IMR-90 (cell line): ENCODE results near the gene C10orf62. TPM values are rescaled to one million over a fixed set of nuclear protein-coding genes. Genes with fewer than 3 reads are reported as not detected.

Experiments used
- ATAC-seq: fragments of 200-7000 bp; cut with Tn5 transposase; 2 replicates; pipeline ENCODE4 v1.9.1; 2020; ENCODE audit warnings: low read depth, mild to moderate bottlenecking, moderate library complexity
- BruUV-seq: library from RNA; stranded (reverse); fragments of 400-500 nt; replicated peaks from 2 replicates; lab custom pipeline; 2021; lab: Mats Ljungman, UMichigan
- CTCF ChIA-PET: fragments of 300-600 bp; formaldehyde crosslinking; extraction: SDS; loops from one replicate; lab custom pipeline; 2021; ENCODE audit warnings: antibody characterized with exemption; lab: Yijun Ruan, JAX
- POLR2A ChIA-PET: fragments of 300-600 bp; sonication (Branson Sonifier 250); formaldehyde crosslinking; loops from one replicate; lab custom pipeline; 2022; ENCODE audit warnings: antibody characterized with exemption; ENCODE audit not compliant: unreplicated experiment; lab: Charles Lee
- DNase-seq: peaks from one replicate; pipeline ENCODE4 v3.0.0; 2013
- H2AFZ ChIP-seq: replicated peaks from 2 replicates; pipeline ENCODE3; 2013; ENCODE audit warnings: low read length, mild to moderate bottlenecking; ENCODE audit not compliant: poor library complexity
- H2AK5ac ChIP-seq: 2 replicates; pipeline ENCODE4 v1.6.1; 2013; ENCODE audit warnings: low read depth, low read length, inconsistent platforms
- H2AK9ac ChIP-seq: replicated peaks from 2 replicates; pipeline ENCODE3; 2013; ENCODE audit warnings: mild to moderate bottlenecking, low read depth, low read length, moderate library complexity; ENCODE audit not compliant: poor library complexity
- H2BK120ac ChIP-seq: 2 replicates; pipeline ENCODE4 v1.6.1; 2013; ENCODE audit warnings: low read depth, low read length, inconsistent platforms
- H2BK15ac ChIP-seq: 3 replicates; pipeline ENCODE4 v1.6.1; 2013; ENCODE audit warnings: low read depth, low read length, inconsistent platforms
- H2BK20ac ChIP-seq: 2 replicates; pipeline ENCODE4 v1.6.1; 2013; ENCODE audit warnings: low read depth, mild to moderate bottlenecking, inconsistent platforms, low read length, moderate library complexity
- H2BK5ac ChIP-seq: 2 replicates; pipeline ENCODE4 v1.6.1; 2013; ENCODE audit warnings: mild to moderate bottlenecking, low read depth, low read length, inconsistent platforms; ENCODE audit not compliant: poor library complexity, severe bottlenecking
- H3K14ac ChIP-seq: replicated peaks from 2 replicates; pipeline ENCODE4 v1.6.1; 2013; ENCODE audit warnings: low read depth, low read length, inconsistent platforms
- H3K18ac ChIP-seq: 2 replicates; pipeline ENCODE4 v1.6.1; 2013; ENCODE audit warnings: low read depth, low read length, control low read depth
- H3K23ac ChIP-seq: 2 replicates; pipeline ENCODE4 v1.6.1; 2013; ENCODE audit warnings: low read depth, low read length, inconsistent platforms
- H3K27ac ChIP-seq: 2 replicates; pipeline ENCODE4 v1.5.1; 2013; ENCODE audit warnings: mild to moderate bottlenecking, control low read depth, low read length; ENCODE audit not compliant: insufficient read depth
- H3K27me3 ChIP-seq: 2 replicates; pipeline ENCODE4 v1.6.1; 2013; ENCODE audit warnings: low read length; ENCODE audit not compliant: control insufficient read depth, insufficient read depth
- H3K36me3 ChIP-seq: 2 replicates; pipeline ENCODE4 v1.6.1; 2013; ENCODE audit warnings: low read length, mixed read lengths; ENCODE audit not compliant: control insufficient read depth, insufficient read depth
- H3K4ac ChIP-seq: 2 replicates; pipeline ENCODE4 v1.6.1; 2013; ENCODE audit warnings: low read depth, low read length, inconsistent platforms
- H3K4me1 ChIP-seq: 2 replicates; pipeline ENCODE4 v1.6.1; 2013; ENCODE audit warnings: low read length, mixed read lengths; ENCODE audit not compliant: control insufficient read depth, insufficient read depth
- H3K4me2 ChIP-seq: 2 replicates; pipeline ENCODE4 v1.6.1; 2013; ENCODE audit warnings: low read depth, mild to moderate bottlenecking, control low read depth, low read length, moderate library complexity
- H3K4me3 ChIP-seq: 2 replicates; pipeline ENCODE4 v1.5.1; 2013; ENCODE audit warnings: low read depth, mild to moderate bottlenecking, control low read depth, low read length, moderate library complexity; ENCODE audit not compliant: insufficient read depth
- H3K56ac ChIP-seq: 2 replicates; pipeline ENCODE4 v1.6.1; 2013; ENCODE audit warnings: low read length, inconsistent platforms; ENCODE audit not compliant: insufficient read depth; ENCODE audit errors: extremely low read depth
- H3K79me1 ChIP-seq, 2 experiments: 2 replicates each; pipeline ENCODE4 v1.6.1; 2013; ENCODE audit warnings: low read length in 2 of 2, inconsistent platforms in 1 of 2, low read depth in 1 of 2
- H3K9ac ChIP-seq: 2 replicates; pipeline ENCODE4 v1.6.1; 2013; ENCODE audit warnings: low read depth, low read length, control low read depth
- H3K9me1 ChIP-seq: 2 replicates; pipeline ENCODE4 v1.6.1; 2013; ENCODE audit warnings: low read length, inconsistent platforms; ENCODE audit not compliant: insufficient read depth
- H3K9me3 ChIP-seq: 2 replicates; pipeline ENCODE4 v1.6.1; 2013; ENCODE audit warnings: low read length; ENCODE audit not compliant: control insufficient read depth, insufficient read depth
- H4K20me1 ChIP-seq: 2 replicates; pipeline ENCODE4 v1.6.1; 2013; ENCODE audit warnings: low read length, inconsistent platforms; ENCODE audit not compliant: insufficient read depth
- H4K5ac ChIP-seq: 2 replicates; pipeline ENCODE4 v1.6.1; 2013; ENCODE audit warnings: mild to moderate bottlenecking, low read depth, low read length, control low read depth
- H4K8ac ChIP-seq, 2 experiments: 2 replicates each; pipeline ENCODE4 v1.6.1; 2013; ENCODE audit warnings: low read depth in 2 of 2, low read length in 2 of 2, control low read depth in 1 of 2, inconsistent platforms in 1 of 2
- H4K91ac ChIP-seq: 2 replicates; pipeline ENCODE4 v1.6.1; 2013; ENCODE audit warnings: low read depth, low read length, inconsistent platforms; ENCODE audit not compliant: insufficient read depth
- CTCF ChIP-seq: conservative IDR thresholded peaks from 2 replicates; pipeline ENCODE4 v1.5.1; 2012; ENCODE audit warnings: mild to moderate bottlenecking, low read depth, low read length, improper control_type of control experiment
- ELK1 ChIP-seq: fragments of 150-350 bp; IDR thresholded peaks from 2 replicates; pipeline ENCODE4 v1.6.1; 2016; ENCODE audit warnings: low read depth, mild to moderate bottlenecking, low read length, moderate library complexity, borderline replicate concordance
- FOS ChIP-seq: fragments of 150-350 bp; IDR thresholded peaks from 2 replicates; pipeline ENCODE4 v1.6.1; 2016; ENCODE audit warnings: low read depth, low read length
- MAFK ChIP-seq: IDR thresholded peaks from 2 replicates; pipeline ENCODE4 v1.6.1; 2012; ENCODE audit warnings: low read depth, low read length, improper control_type of control experiment
- NFE2L2 ChIP-seq: fragments of 150-350 bp; IDR thresholded peaks from 2 replicates; pipeline ENCODE4 v1.6.1; 2016; ENCODE audit warnings: low read depth, mild to moderate bottlenecking, low read length
- WGBS, 2 experiments: methylation state at CpG; one replicate each; pipeline versions ENCODE4 v1.1.5 to v1.1.7; 2013; ENCODE audit warnings: missing lambda C conversion rate in 2 of 2; ENCODE audit not compliant: insufficient read length in 1 of 2; ENCODE audit errors: extremely low coverage in 2 of 2; 5-methylcytosine and 5-hydroxymethylcytosine counted together
- dilution Hi-C: fragments of 300-500 bp; cut with HindIII; formaldehyde crosslinking; loops from one replicate; pipeline ENCODE4 v1.14.3; 2018; ENCODE audit warnings: low sequenced_read_pairs; ENCODE audit not compliant: unreplicated experiment
- in situ Hi-C: fragments of 300-500 bp; cut with MboI; formaldehyde crosslinking; loops from 3 replicates; pipeline ENCODE4 v1.14.3; 2019; ENCODE audit warnings: low sequenced_read_pairs, inconsistent platforms, mixed read lengths
- intact Hi-C: fragments of 100-400 bp; cut with micrococcal nuclease; formaldehyde crosslinking; loops from 2 replicates; pipeline ENCODE4 v1.10.0; 2022
- polyA plus RNA-seq, 3 experiments: library from polyadenylated mRNA; depleted of rRNA; stranded (reverse); fragments of >200 nt; gene quantifications; 2 replicates each; pipeline ENCODE4 v1.2.3, GENCODE V29; 2012; ENCODE audit warnings: low replicate concordance in 1 of 3
- total RNA-seq: library from RNA; depleted of rRNA; stranded (reverse); fragments of >200 nt; gene quantifications from 2 replicates; pipeline ENCODE4 v1.2.3, GENCODE V29; 2012

C10orf62 gene
- total and polyA plus RNA-seq, 2 of the 4 experiments (the other 2 are of a cell fraction), result not detected

- H4K5ac ChIP-seq, result no peak overlapping the region
- dilution Hi-C loops, result no loop called here
- CTCF ChIA-PET, result interaction anchor here (0.6 kb wide), 1 partner anchor 8 kb away, joined by 3 read pairs; no protein-coding TSS in a partner anchor
Measured at GRCh38 chr10:97590082-97590747, 694 bp downstream of the C10orf62 start.

More at GRCh38 chr10:97590082-97590747, 694 bp downstream of the C10orf62 start:
- POLR2A ChIA-PET, result interaction anchor here (0.6 kb wide), 1 partner anchor 44 kb away, joined by 4 read pairs; no protein-coding TSS in a partner anchor
- Histone ChIP-seq H2BK15ac (no peak overlapping the region), H3K27me3 (no peaks in the 10 kb centered on the region), H3K9me3 (no peaks in the 10 kb centered on the region), H4K91ac (no peak overlapping the region), H3K4ac (no peak overlapping the region), H3K23ac (no peak overlapping the region), H4K20me1 (no peaks in the 10 kb centered on the region), H3K9me1 (peaks cover 3% of the 10 kb centered on the region; the same call in 1 of the 2 replicates), H3K36me3 (no peaks in the 10 kb centered on the region), H3K79me1 (no peaks in the 10 kb centered on the region), H4K8ac (no peak overlapping the region), H3K14ac (no peak overlapping the region), H2AK5ac (no peak overlapping the region), H2AFZ (no peak overlapping the region), H3K18ac (no peak overlapping the region), H3K4me1 (peaks cover 2% of the 10 kb centered on the region; the same call in 1 of the 2 replicates), H2BK120ac (no peak overlapping the region), H3K4me2 (no peak overlapping the region), H3K9ac (no peak overlapping the region), H3K56ac (no peak overlapping the region), H3K27ac (no peak overlapping the region), H3K4me3 (no peak overlapping the region), H2BK20ac (no peak overlapping the region), H2AK9ac (no peak overlapping the region), H2BK5ac (no peak overlapping the region)
- 82% methylated on average over 6 of the region's 15 CpGs; no CpG with 5 or more reads in 1 of the 2 experiments for WGBS, 2 experiments
- ATAC-seq, result no peak
- in situ Hi-C loops, result no loop called here
- intact Hi-C loops, result no loop called here
- no peak for DNase-seq
- no TSS peak for BruUV-seq
- TF ChIP-seq NFE2L2 (no peak), CTCF (no peak), ELK1 (no peak), MAFK (no peak), FOS (no peak)
